Retinal pigment epithelial cell (primary cell): ENCODE data around the gene C1orf35.

Experiments used
- DNase-seq: peaks from one replicate; pipeline ENCODE4 v3.0.0-alpha.2; 2010; ENCODE audit warnings: low read depth
- H3K4me3 ChIP-seq: 2 replicates; pipeline ENCODE4 v1.5.1; 2011; ENCODE audit warnings: mild to moderate bottlenecking, low read length, control low read depth, moderate library complexity
- TF ChIP-seq, protein P1 (sequence below): conservative IDR thresholded peaks from 2 replicates; pipeline ENCODE4 v1.5.1; 2011; ENCODE audit warnings: low read depth, low read length, control low read depth, inconsistent platforms

C1orf35 gene

DNA sequence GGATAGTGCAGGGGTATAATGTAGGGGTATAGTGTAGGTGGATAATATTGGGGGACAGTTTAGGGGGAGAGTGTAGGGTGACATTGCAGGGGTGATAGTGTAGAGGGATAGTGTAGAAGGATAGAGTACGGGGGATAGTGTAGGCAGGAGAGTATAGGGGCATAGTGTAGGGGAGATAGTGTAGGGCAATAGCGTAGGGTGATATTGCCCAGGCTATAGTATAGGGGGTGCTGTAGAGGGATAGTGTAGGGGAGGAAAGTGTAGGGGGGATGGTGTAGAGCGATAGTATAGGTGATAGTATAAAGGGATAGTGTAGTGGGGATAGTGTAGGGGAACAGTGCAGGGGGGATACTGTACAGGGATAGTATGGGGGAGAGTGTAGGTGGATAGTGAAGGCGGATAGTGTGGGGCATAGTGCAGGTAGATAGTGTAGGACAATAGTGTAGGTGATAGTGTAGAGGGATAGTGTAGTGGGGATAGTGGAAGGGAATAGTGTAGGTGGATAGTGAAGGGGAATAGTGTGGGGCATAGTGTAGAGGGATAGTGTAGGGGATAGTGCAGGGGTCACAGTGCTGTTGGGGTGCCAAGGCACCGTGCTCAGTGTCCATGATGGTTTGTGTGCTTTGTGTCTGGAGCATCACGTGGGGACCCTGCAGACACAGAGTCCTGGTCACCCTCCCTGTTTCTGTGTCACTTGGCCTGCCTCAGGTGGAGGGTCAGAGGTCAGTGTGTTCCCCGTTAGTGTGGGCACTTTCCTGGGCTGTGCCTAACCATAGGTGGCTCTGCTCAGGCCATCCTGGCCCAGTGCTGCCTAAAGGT lies 31.1 kb downstream of the C1orf35 start:
- TF ChIP-seq, protein P1, sequence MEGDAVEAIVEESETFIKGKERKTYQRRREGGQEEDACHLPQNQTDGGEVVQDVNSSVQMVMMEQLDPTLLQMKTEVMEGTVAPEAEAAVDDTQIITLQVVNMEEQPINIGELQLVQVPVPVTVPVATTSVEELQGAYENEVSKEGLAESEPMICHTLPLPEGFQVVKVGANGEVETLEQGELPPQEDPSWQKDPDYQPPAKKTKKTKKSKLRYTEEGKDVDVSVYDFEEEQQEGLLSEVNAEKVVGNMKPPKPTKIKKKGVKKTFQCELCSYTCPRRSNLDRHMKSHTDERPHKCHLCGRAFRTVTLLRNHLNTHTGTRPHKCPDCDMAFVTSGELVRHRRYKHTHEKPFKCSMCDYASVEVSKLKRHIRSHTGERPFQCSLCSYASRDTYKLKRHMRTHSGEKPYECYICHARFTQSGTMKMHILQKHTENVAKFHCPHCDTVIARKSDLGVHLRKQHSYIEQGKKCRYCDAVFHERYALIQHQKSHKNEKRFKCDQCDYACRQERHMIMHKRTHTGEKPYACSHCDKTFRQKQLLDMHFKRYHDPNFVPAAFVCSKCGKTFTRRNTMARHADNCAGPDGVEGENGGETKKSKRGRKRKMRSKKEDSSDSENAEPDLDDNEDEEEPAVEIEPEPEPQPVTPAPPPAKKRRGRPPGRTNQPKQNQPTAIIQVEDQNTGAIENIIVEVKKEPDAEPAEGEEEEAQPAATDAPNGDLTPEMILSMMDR: no peak
- DNase-seq: no peak

DNA sequence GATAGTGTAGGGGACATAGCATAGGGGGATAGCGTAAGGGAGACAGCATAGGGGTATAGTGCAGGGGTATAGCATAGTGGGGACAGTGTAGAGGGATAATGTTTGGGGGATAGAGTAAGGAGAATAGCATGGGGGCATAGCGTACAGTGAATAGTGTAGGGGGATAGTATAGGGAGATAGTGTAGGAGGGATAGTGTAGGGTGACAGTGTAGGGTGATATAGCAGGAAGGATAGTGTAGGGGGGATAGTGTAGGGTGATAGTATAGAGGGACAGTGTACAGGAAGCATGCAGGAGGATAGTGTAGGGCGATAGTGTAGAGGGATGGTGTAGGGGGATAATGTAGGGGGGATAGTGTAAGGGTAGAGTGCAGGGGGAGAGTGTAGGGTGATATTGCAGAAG lies 32.3 kb downstream of the C1orf35 start:
- TF ChIP-seq, protein P1: no peak
- DNase-seq: no peak
- H3K4me3 ChIP-seq: no peak overlapping the region

More for the DNA sequence above, 31.1 kb downstream of the C1orf35 start:
- no peak overlapping the region for H3K4me3 ChIP-seq

DNA sequence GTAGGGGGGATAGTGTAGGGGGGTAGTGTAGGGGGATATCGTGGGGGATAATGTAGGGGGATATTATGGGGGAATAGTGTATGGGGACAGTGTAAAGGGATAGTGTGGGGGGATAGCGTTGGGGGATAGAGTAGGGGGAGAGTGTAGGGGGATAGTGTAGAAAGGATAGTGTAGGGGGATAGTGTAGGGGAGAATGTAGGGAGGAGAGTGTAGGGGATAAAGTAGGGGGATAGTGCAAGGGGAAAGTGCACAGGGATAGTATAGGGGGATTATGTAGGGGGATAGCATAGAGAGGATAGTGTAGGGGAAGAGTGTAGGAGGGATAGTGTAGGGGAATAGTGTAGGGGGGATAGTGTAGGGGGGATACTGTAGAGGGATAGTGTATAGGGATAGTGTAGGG lies 33.0 kb downstream of the C1orf35 start:
- no peak for DNase-seq
- TF ChIP-seq, protein P1: no peak
- H3K4me3 ChIP-seq: no peak overlapping the region

DNA sequence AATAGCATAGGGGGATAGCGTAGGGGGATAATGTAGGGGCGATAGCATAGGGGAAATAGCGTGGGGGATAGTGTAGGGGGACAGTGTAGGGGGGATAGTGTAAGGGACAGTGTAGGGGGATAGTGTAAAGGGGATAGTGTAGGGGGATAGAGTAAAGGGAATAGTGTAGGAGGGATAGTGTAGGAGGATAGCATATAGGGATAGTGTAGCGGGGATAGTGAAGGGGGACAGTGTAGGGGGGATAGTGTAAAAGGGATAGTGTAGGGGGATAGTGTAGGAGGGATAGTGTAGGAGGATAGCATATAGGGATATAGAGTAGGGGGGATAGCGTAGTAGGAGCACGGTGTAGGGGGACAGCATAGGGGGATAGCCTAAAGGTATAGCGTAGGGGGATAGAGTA lies 34.8 kb downstream of the C1orf35 start:
- H3K4me3 ChIP-seq: no peak overlapping the region
- no peak for DNase-seq
- TF ChIP-seq, protein P1: no peak

DNA sequence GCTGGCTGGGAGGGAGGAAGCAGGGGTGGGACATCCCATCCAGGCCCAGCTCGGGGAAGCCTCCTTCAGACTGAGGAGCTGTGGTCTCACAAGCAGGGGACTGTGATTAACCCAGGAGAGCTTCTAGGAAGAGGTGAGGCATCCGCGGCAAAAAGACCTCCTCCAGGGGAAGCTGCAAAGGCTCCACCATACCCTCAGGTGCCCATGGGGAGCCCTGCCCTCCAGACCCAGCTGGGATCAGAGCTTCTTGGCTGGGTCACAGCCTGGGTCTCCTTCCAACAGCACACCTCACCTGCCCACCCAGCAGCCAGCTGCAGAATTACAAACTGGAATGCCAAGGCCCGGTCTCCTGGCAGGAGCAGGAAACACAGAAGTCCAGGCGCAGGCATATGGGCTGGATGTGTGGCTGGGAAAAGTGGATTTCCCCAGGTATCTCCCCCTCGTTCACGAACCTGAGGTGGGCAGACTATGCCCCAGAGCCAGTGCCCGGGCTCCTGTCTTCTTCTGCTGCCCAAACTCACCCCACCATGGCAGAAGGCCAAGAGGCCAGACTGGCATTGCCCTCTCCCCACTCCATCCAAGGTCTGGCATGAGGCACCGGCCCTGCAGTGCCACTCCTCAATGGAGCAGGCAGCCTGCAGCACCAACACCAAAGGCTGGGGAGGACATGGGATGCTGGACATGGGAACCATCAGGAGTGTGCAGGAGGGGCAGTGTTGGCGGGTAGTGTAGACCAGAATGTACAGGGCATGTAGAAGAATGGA lies 36.1 kb downstream of the C1orf35 start:
- no peak overlapping the region for H3K4me3 ChIP-seq
- no peak for DNase-seq
- TF ChIP-seq, protein P1: no peak

DNA sequence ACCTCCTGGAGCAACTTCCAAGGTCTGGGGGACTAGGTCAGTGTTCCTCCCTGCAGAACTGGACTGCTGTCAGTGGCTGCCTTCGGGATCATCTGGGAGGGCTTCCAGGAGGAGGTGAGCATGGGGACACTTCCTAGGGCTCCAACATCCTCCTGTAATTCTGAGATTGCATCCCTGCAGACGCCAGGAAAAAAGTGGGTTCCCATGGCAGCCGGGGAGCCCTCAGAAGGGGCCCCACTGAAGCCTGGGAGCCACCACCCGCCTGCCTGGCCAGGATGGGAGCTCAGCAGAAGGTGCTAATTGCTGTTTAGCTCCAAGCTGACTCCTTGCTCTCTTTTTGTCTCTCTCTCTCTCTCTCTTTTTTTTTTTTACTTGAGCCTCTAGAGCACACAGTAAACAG lies 36.7 kb downstream of the C1orf35 start:
- DNase-seq: no peak
- TF ChIP-seq, protein P1: no peak
- H3K4me3 ChIP-seq: no peak overlapping the region
